SK-N-SH treated with all-trans-retinoic acid at 6 μM for 48 hours (cell line): ENCODE measurements around the gene GPC5.

Experiments used
- ATAC-seq: fragments of 200-7000 bp; cut with Tn5 transposase; 3 replicates; pipeline ENCODE4 v1.9.1; 2020; ENCODE audit warnings: mild to moderate bottlenecking, moderate library complexity
- ARNTL ChIP-seq: fragments of 450-650 bp; formaldehyde crosslinking; IDR thresholded peaks from 2 replicates; pipeline ENCODE4 v1.5.0; 2020; ENCODE audit warnings: low read depth, mild to moderate bottlenecking, moderate library complexity, borderline replicate concordance
- BACH2 ChIP-seq: fragments of 250-450 bp; sonication (Bioruptor Pico); IDR thresholded peaks from 2 replicates; pipeline ENCODE4 v1.9.0; 2021; ENCODE audit warnings: mild to moderate bottlenecking, borderline replicate concordance
- CSDC2 ChIP-seq: fragments of 250-450 bp; sonication (Bioruptor Pico); IDR thresholded peaks from 2 replicates; pipeline ENCODE4 v1.5.0; 2020; ENCODE audit warnings: mild to moderate bottlenecking, moderate library complexity
- CSRNP3 ChIP-seq: fragments of 250-450 bp; sonication (Bioruptor Pico); IDR thresholded peaks from 2 replicates; pipeline ENCODE4 v1.5.1; 2021; ENCODE audit warnings: mild to moderate bottlenecking, moderate library complexity
- ESRRG ChIP-seq: fragments of 250-450 bp; sonication (Bioruptor Pico); IDR thresholded peaks from 2 replicates; pipeline ENCODE4 v1.6.1; 2021; ENCODE audit warnings: mild to moderate bottlenecking
- GLIS3 ChIP-seq: fragments of 250-450 bp; sonication (Bioruptor Pico); IDR thresholded peaks from 2 replicates; pipeline ENCODE4 v1.5.0; 2020; ENCODE audit warnings: mild to moderate bottlenecking, moderate library complexity
- ISL1 ChIP-seq: fragments of 250-450 bp; sonication (Bioruptor Pico); IDR thresholded peaks from 2 replicates; pipeline ENCODE4 v2.1.2; 2022; ENCODE audit warnings: mild to moderate bottlenecking, moderate library complexity
- OSR1 ChIP-seq: fragments of 250-450 bp; sonication (Bioruptor Pico); IDR thresholded peaks from 2 replicates; pipeline ENCODE4 v1.8.0; 2022; ENCODE audit warnings: moderate library complexity, mild to moderate bottlenecking, inconsistent platforms
- RARB ChIP-seq: fragments of 250-450 bp; sonication (Bioruptor Pico); IDR thresholded peaks from 2 replicates; pipeline ENCODE4 v1.8.0; 2021; ENCODE audit warnings: mild to moderate bottlenecking, moderate library complexity
- TCF4 ChIP-seq: fragments of 250-450 bp; sonication (Bioruptor Pico); IDR thresholded peaks from 2 replicates; pipeline ENCODE4 v1.8.0; 2021; ENCODE audit warnings: mild to moderate bottlenecking, moderate library complexity, borderline replicate concordance
- TOX ChIP-seq: fragments of 250-450 bp; sonication (Bioruptor Pico); IDR thresholded peaks from 2 replicates; pipeline ENCODE4 v1.8.0; 2021; ENCODE audit warnings: mild to moderate bottlenecking, moderate library complexity, borderline replicate concordance
- ZC3H10 ChIP-seq: fragments of 250-450 bp; sonication (Bioruptor Pico); IDR thresholded peaks from 2 replicates; pipeline ENCODE4 v1.5.1; 2021; ENCODE audit warnings: mild to moderate bottlenecking, moderate library complexity
- ZFP3 ChIP-seq: fragments of 250-450 bp; sonication (Bioruptor Pico); IDR thresholded peaks from 2 replicates; pipeline ENCODE4 v1.5.0; 2020; ENCODE audit warnings: mild to moderate bottlenecking, moderate library complexity
- ZFP30 ChIP-seq: fragments of 450-650 bp; formaldehyde crosslinking; IDR thresholded peaks from 2 replicates; pipeline ENCODE4 v1.5.0; 2022; ENCODE audit warnings: mild to moderate bottlenecking, moderate library complexity
- ZNF565 ChIP-seq: fragments of 450-650 bp; formaldehyde crosslinking; conservative IDR thresholded peaks from 2 replicates; pipeline ENCODE4 v1.5.0; 2020; ENCODE audit warnings: low read depth, mild to moderate bottlenecking, moderate library complexity
- ZNF8 ChIP-seq: fragments of 450-650 bp; formaldehyde crosslinking; IDR thresholded peaks from 2 replicates; pipeline ENCODE4 v1.5.0; 2020; ENCODE audit warnings: mild to moderate bottlenecking, moderate library complexity
- TF ChIP-seq, protein P1 (sequence below): fragments of 250-450 bp; sonication (Bioruptor Pico); IDR thresholded peaks from 2 replicates; pipeline ENCODE4 v1.8.0; 2021; ENCODE audit warnings: low read depth, mild to moderate bottlenecking, moderate library complexity, borderline replicate concordance
- TF ChIP-seq, protein P2 (sequence below): fragments of 250-450 bp; sonication (Bioruptor Pico); IDR thresholded peaks from 2 replicates; pipeline ENCODE4 v1.5.0; 2020; ENCODE audit warnings: mild to moderate bottlenecking, moderate library complexity

Gene GPC5

GRCh38 chr13:91557328-91558090, 159.1 kb downstream of the GPC5 start:
- no peak for TF ChIP-seq ARNTL (CRISPR knock-in tag)
- TF ChIP-seq, protein P1, sequence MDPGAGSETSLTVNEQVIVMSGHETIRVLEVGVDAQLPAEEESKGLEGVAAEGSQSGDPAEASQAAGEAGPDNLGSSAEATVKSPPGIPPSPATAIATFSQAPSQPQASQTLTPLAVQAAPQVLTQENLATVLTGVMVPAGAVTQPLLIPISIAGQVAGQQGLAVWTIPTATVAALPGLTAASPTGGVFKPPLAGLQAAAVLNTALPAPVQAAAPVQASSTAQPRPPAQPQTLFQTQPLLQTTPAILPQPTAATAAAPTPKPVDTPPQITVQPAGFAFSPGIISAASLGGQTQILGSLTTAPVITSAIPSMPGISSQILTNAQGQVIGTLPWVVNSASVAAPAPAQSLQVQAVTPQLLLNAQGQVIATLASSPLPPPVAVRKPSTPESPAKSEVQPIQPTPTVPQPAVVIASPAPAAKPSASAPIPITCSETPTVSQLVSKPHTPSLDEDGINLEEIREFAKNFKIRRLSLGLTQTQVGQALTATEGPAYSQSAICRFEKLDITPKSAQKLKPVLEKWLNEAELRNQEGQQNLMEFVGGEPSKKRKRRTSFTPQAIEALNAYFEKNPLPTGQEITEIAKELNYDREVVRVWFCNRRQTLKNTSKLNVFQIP = no peak
- TF ChIP-seq, protein P2, sequence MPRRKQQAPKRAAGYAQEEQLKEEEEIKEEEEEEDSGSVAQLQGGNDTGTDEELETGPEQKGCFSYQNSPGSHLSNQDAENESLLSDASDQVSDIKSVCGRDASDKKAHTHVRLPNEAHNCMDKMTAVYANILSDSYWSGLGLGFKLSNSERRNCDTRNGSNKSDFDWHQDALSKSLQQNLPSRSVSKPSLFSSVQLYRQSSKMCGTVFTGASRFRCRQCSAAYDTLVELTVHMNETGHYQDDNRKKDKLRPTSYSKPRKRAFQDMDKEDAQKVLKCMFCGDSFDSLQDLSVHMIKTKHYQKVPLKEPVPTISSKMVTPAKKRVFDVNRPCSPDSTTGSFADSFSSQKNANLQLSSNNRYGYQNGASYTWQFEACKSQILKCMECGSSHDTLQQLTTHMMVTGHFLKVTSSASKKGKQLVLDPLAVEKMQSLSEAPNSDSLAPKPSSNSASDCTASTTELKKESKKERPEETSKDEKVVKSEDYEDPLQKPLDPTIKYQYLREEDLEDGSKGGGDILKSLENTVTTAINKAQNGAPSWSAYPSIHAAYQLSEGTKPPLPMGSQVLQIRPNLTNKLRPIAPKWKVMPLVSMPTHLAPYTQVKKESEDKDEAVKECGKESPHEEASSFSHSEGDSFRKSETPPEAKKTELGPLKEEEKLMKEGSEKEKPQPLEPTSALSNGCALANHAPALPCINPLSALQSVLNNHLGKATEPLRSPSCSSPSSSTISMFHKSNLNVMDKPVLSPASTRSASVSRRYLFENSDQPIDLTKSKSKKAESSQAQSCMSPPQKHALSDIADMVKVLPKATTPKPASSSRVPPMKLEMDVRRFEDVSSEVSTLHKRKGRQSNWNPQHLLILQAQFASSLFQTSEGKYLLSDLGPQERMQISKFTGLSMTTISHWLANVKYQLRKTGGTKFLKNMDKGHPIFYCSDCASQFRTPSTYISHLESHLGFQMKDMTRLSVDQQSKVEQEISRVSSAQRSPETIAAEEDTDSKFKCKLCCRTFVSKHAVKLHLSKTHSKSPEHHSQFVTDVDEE = no peak
- no peak for TF ChIP-seq ZC3H10 (CRISPR knock-in tag)
- no peak for TF ChIP-seq ZFP3 (CRISPR knock-in tag)
- no peak for TF ChIP-seq ESRRG
- TF ChIP-seq TCF4 = no peak
- no peak for TF ChIP-seq CSDC2 (CRISPR knock-in tag)
- TF ChIP-seq CSRNP3 (CRISPR knock-in tag) = no peak
- TF ChIP-seq GLIS3 (CRISPR knock-in tag) = no peak
- ATAC-seq = no peak

GRCh38 chr13:91563799-91564198, 165.4 kb downstream of the GPC5 start:
- ATAC-seq = no peak
- TF ChIP-seq RARB (CRISPR knock-in tag) = no peak
- no peak for TF ChIP-seq CSRNP3 (CRISPR knock-in tag)
- no peak for TF ChIP-seq ISL1 (CRISPR knock-in tag)

DNA sequence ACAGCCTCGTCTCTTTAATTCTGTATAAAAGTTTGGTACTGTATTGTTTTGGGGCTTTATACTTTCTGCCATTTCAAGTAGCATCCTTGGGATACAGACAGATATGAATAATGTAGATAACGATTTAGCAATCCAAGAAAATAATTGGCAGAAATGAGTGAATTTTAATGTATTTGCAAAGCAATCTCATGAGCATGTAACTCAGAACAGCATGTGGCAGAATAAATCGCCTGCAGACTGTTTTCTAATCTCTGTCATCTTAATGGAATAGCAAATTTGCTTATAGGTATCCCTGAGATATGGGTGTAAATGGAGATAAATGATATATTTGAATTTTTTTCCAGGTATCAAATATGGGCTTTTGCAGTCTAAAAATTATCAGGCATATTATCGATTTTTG, 166.0 kb downstream of the GPC5 start:
- no peak for ATAC-seq
- TF ChIP-seq OSR1 (CRISPR knock-in tag) = no peak
- no peak for TF ChIP-seq ZNF565 (CRISPR knock-in tag)
- TF ChIP-seq, protein P2 = no peak; the same call in 1 of the 2 replicates
- no peak for TF ChIP-seq ZFP3 (CRISPR knock-in tag)
- TF ChIP-seq BACH2 (CRISPR knock-in tag) = no peak
- peak; percentile 11; the same call in 1 of the 2 replicates for TF ChIP-seq ISL1 (CRISPR knock-in tag)
- TF ChIP-seq TCF4 = peak; percentile 62; the same call in 1 of the 2 replicates
- no peak for TF ChIP-seq ESRRG

DNA sequence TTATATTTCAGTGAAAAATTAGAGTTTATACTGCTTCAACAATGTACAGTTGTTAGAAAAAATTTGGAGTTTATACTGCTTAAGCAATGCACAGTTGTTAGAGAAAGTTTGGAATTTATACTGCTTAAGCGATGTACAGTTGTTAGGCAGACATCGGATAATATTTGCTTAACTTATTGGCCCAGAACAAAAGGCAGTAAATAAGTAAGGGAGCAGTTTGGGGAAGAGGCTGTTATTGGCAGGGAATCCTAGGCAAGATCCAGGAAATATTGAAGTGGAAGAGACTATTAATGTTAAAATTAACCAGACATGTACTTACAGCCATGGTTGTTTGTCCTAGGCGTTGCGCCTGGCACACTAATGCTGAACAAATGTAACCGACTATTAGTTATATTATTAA, 166.9 kb downstream of the GPC5 start:
- ATAC-seq = no peak
- TF ChIP-seq ZFP30 (CRISPR knock-in tag) = no peak
- no peak for TF ChIP-seq ZNF8 (CRISPR knock-in tag)
- no peak for TF ChIP-seq GLIS3 (CRISPR knock-in tag)
- TF ChIP-seq, protein P2 = no peak
- no peak for TF ChIP-seq TOX (CRISPR knock-in tag)
- no peak for TF ChIP-seq ZC3H10 (CRISPR knock-in tag)
